Parathyroid adenoma (tissue), 2 donors: ENCODE measurements around the gene CYP24A1.
A peak's percentile ranks its signal among the peaks of the same experiment; 100 is the strongest.

Experiments used
- H2AFZ ChIP-seq: fragments of 300-600 bp; sonication (generic); one replicate; pipeline ENCODE4 v1.7.0; 2017; ENCODE audit warnings: antibody characterized with exemption, mild to moderate bottlenecking
- H3K27ac ChIP-seq: fragments of 300-600 bp; sonication (generic); one replicate; pipeline ENCODE4 v1.7.0; 2017
- H3K27me3 ChIP-seq: fragments of 300-600 bp; sonication (generic); one replicate; pipeline ENCODE4 v1.7.0; 2017; ENCODE audit warnings: low read length; ENCODE audit not compliant: control insufficient read depth, insufficient read depth
- H3K36me3 ChIP-seq: fragments of 300-600 bp; sonication (generic); one replicate; pipeline ENCODE4 v1.7.0; 2017; ENCODE audit warnings: low read length; ENCODE audit not compliant: control insufficient read depth, insufficient read depth
- H3K4me1 ChIP-seq: fragments of 300-600 bp; sonication (generic); one replicate; pipeline ENCODE4 v1.7.0; 2017; ENCODE audit warnings: control low read depth
- H3K4me2 ChIP-seq: fragments of 300-600 bp; sonication (generic); one replicate; pipeline ENCODE4 v1.7.0; 2017; ENCODE audit warnings: low read length
- H3K4me3 ChIP-seq: fragments of 300-600 bp; sonication (generic); one replicate; pipeline ENCODE4 v1.7.0; 2017; ENCODE audit warnings: low read depth, low read length
- H3K79me2 ChIP-seq: fragments of 300-600 bp; sonication (generic); one replicate; pipeline ENCODE4 v1.7.0; 2017; ENCODE audit warnings: control low read depth
- H3K9ac ChIP-seq: fragments of 300-600 bp; sonication (generic); one replicate; pipeline ENCODE4 v1.7.0; 2017; ENCODE audit warnings: mild to moderate bottlenecking
- H3K9me3 ChIP-seq: fragments of 300-600 bp; sonication (generic); one replicate; pipeline ENCODE4 v1.7.0; 2017; ENCODE audit warnings: low read length; ENCODE audit not compliant: control insufficient read depth
- CTCF ChIP-seq: fragments of 300-600 bp; sonication (generic); IDR thresholded peaks from one replicate; pipeline ENCODE4 v1.7.0; 2017; ENCODE audit warnings: antibody characterized with exemption, mild to moderate bottlenecking
- donor health status: primary hyperparathyroidism.

The CYP24A1 gene

DNA sequence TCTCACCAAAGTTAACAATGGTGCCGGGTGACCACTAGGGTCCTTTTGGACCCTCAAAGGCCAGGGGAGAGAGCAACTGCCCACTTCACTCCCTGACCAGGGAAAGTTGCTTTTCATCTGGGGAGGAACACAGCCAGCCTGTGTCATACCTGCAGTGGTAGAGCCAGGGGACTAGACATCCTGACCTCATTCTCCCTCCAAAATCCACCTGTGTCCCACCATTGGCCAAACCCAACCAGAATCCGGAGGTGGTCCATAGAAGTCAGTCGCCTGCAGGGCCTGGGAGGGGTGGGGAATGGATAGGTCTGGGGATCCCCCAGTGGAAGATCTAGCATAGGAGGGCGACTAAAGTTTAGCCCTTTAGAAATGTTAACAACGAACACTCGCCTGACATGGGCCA is 46.9 kb upstream of the CYP24A1 start:
- Histone ChIP-seq H3K27ac (no peak overlapping the region), H3K79me2 (no peaks in the 10 kb centered on the region), H3K36me3 (no peaks in the 10 kb centered on the region), H3K27me3 (no peaks in the 10 kb centered on the region), H3K4me3 (no peak overlapping the region), H3K4me2 (no peak overlapping the region), H3K9ac (no peak overlapping the region), H2AFZ (no peak overlapping the region), H3K4me1 (peaks cover 17% of the 10 kb centered on the region), H3K9me3 (no peaks in the 10 kb centered on the region)
- TF ChIP-seq CTCF = no peak

GRCh38 chr20:54219751-54220426 is 46.1 kb upstream of the CYP24A1 start:
- H3K36me3 ChIP-seq = no peaks in the 10 kb centered on the region
- peaks cover 19% of the 10 kb centered on the region for H3K4me1 ChIP-seq
- H3K27me3 ChIP-seq = no peaks in the 10 kb centered on the region
- H3K27ac ChIP-seq = no peak overlapping the region
- no peak overlapping the region for H2AFZ ChIP-seq
- H3K9ac ChIP-seq = no peak overlapping the region
- H3K4me2 ChIP-seq = no peak overlapping the region
- H3K9me3 ChIP-seq = no peaks in the 10 kb centered on the region
- H3K79me2 ChIP-seq = no peaks in the 10 kb centered on the region
- peak; percentile 41 for TF ChIP-seq CTCF
- no peak overlapping the region for H3K4me3 ChIP-seq

DNA sequence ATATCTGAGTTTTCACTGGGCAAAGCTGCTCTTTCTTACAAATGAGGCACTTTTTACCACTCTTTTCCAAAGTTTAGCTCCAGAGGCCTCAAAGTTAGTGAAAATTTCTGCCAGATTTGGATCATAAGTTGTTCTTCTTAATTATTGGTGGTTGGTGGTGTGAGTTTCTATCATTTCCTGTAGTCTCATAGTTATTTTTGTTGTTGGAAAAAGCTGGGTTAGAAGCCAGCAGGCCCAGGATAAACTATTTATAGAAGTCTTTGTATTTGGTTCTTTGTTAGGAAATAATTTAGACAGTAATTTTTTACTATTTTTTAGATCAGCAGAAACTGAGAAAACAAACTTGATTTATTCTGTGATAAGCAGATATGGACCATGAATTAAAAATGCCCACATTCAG is 44.7 kb upstream of the CYP24A1 start:
- no peak overlapping the region for H3K27ac ChIP-seq
- no peaks in the 10 kb centered on the region for H3K27me3 ChIP-seq
- no peaks in the 10 kb centered on the region for H3K9me3 ChIP-seq
- H3K4me1 ChIP-seq = peaks cover 23% of the 10 kb centered on the region
- no peaks in the 10 kb centered on the region for H3K79me2 ChIP-seq
- no peak overlapping the region for H3K9ac ChIP-seq
- no peak for TF ChIP-seq CTCF
- H3K4me3 ChIP-seq = no peak overlapping the region
- no peak overlapping the region for H2AFZ ChIP-seq
- H3K4me2 ChIP-seq = no peak overlapping the region
- H3K36me3 ChIP-seq = no peaks in the 10 kb centered on the region

DNA sequence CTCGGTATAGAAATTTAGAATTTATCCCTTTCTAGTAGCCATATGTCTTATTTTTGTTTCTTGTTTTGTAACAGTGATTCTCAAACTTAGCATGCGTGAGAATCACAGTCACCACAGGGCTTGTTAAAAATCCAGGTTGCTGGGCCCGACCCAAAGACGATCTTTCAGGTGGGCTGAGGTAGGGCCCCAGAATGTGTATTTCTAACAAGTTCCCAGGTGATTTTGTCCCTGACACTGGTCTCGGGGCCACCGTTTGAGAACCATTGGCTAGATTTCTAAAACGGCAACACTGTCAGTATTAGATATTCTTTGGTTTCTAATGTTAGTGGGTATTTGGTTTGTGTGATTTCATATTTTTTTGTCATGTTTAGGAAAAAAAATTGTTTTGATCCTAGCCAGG is 44.0 kb upstream of the CYP24A1 start:
- Histone ChIP-seq H3K9me3 (no peaks in the 10 kb centered on the region), H3K4me3 (no peak overlapping the region), H3K79me2 (peaks cover 5% of the 10 kb centered on the region), H3K27me3 (no peaks in the 10 kb centered on the region), H3K36me3 (no peaks in the 10 kb centered on the region), H3K4me1 (peaks cover 23% of the 10 kb centered on the region), H3K4me2 (no peak overlapping the region), H3K9ac (no peak overlapping the region), H3K27ac (no peak overlapping the region), H2AFZ (no peak overlapping the region)
- TF ChIP-seq CTCF = no peak

GRCh38 chr20:54215157-54215789 is 41.5 kb upstream of the CYP24A1 start:
- H3K79me2 ChIP-seq = peaks cover 15% of the 10 kb centered on the region
- no peaks in the 10 kb centered on the region for H3K9me3 ChIP-seq
- H3K36me3 ChIP-seq = no peaks in the 10 kb centered on the region
- H3K4me3 ChIP-seq = no peak overlapping the region
- no peak for TF ChIP-seq CTCF
- no peak overlapping the region for H3K27ac ChIP-seq
- H3K27me3 ChIP-seq = no peaks in the 10 kb centered on the region
- no peak overlapping the region for H3K4me2 ChIP-seq
- H3K9ac ChIP-seq = no peak overlapping the region
- peaks cover 9% of the 10 kb centered on the region for H3K4me1 ChIP-seq
- no peak overlapping the region for H2AFZ ChIP-seq
